Esophagus muscularis mucosa (tissue), 4 donors: ENCODE measurements around the gene ANXA4. TPM values are rescaled to one million over a fixed set of nuclear protein-coding genes. Genes with fewer than 3 reads are reported as not detected.
"Not testable (repeated sequence)": the region's sequence is repeated elsewhere in the genome, so short reads cannot be mapped to it uniquely, and the experiment has no call there.

ENCODE experiments used
- DNase-seq: peaks from one replicate; pipeline ENCODE4 v3.0.0-alpha.2; 2017; ENCODE audit errors: extremely low spot score
- H3K27ac ChIP-seq, 4 donors: fragments of 200-600 bp; sonication (generic); replicated peaks in 1 of 4; 1 replicate in 3 of 4; 2 replicates in 1 of 4; pipeline ENCODE4 v1.5.1; 2016 to 2019; ENCODE audit warnings: mild to moderate bottlenecking in 1 of 4
- H3K27me3 ChIP-seq, 4 donors: fragments of 200-600 bp; sonication (generic); one replicate each; pipeline versions ENCODE4 v1.5.1 to v1.6.0; 2016 to 2019
- H3K36me3 ChIP-seq, 4 donors: fragments of 200-600 bp; sonication (generic); one replicate each; pipeline ENCODE4 v1.5.1; 2016 to 2019
- H3K4me1 ChIP-seq, 4 donors: fragments of 200-600 bp; sonication (generic); one replicate each; pipeline ENCODE4 v1.5.1; 2016 to 2019
- H3K4me3 ChIP-seq, 4 donors: fragments of 200-600 bp; sonication (generic); 1 replicate in 2 of 4; 2 replicates in 2 of 4; pipeline ENCODE4 v1.5.1; 2016 to 2019; ENCODE audit warnings: mild to moderate bottlenecking in 4 of 4, moderate library complexity in 1 of 4
- H3K9me3 ChIP-seq, 4 donors: fragments of 200-600 bp; sonication (generic); 1 replicate in 3 of 4; 2 replicates in 1 of 4; pipeline ENCODE4 v1.5.1; 2016 to 2019
- EP300 ChIP-seq: sonication (generic); formaldehyde crosslinking; IDR thresholded peaks from one replicate; pipeline ENCODE4 v1.6.1; 2017; ENCODE audit warnings: antibody characterized with exemption
- POLR2A ChIP-seq: fragments of 450-650 bp; IDR thresholded peaks from one replicate; pipeline ENCODE4 v1.6.1; 2017; ENCODE audit warnings: antibody characterized with exemption, moderate library complexity, mild to moderate bottlenecking, low read depth
- POLR2AphosphoS5 ChIP-seq, 2 donors: sonication (generic); formaldehyde crosslinking; IDR thresholded peaks; one replicate each; pipeline ENCODE4 v1.6.1; 2017; ENCODE audit warnings: antibody characterized with exemption in 2 of 2
- WGBS: methylation state at CpG from one replicate; pipeline ENCODE4 v1.1.5; 2018; 5-methylcytosine and 5-hydroxymethylcytosine counted together
- intact Hi-C: fragments of 100-400 bp; cut with DNase I; formaldehyde crosslinking; loops from one replicate; pipeline ENCODE4 v1.15.1; 2023
- total RNA-seq, 4 donors: library from RNA; depleted of rRNA; stranded (reverse); fragments of >200 nt; gene quantifications; one replicate each; pipeline versions ENCODE4 v1.1.0 to v1.2.1, GENCODE V29; 2016
- TF ChIP-seq, protein P1 (sequence below), 3 experiments: fragments of 200-600 bp in 2 of 3; fragments of 450-650 bp in 1 of 3; sonication (generic) in 2 of 3; IDR thresholded peaks; one replicate each; pipeline ENCODE4 v1.5.1; 2017 to 2019; ENCODE audit warnings: antibody characterized with exemption in 3 of 3, mild to moderate bottlenecking in 2 of 3, moderate library complexity in 1 of 3

Gene ANXA4
- total RNA-seq, 4 donors from 2014 or later = 44.9 to 94.8 (median 58.5) TPM

DNA sequence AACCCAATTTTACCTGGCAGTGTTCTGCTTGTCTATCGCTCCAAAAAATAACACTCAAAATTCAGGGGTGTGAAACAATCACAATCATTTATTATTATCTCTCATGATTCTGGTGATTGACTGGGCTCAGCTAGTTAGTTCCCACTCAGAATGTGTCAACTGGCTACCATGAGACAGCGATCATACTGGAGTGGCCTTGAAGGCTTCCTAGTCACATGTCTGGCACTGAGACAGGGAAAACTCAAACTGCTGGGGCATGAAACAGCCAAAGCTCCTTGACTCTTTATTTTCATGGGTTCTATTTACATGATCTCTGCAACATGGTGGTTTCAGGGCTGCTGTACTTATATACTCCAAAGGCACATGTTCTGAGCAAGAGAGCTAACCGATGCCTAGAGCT, 6.2 kb upstream of the ANXA4 start:
- no peak for DNase-seq
- H3K4me1 ChIP-seq = peaks cover under 1 to 11% (median 6%) of the 10 kb centered on the region in 4 donors
- TF ChIP-seq EP300 = no peak
- no peak for TF ChIP-seq POLR2A
- no peak for TF ChIP-seq POLR2AphosphoS5 (IDR thresholded peaks at IDR 0.05)
- H3K36me3 ChIP-seq = no peaks in the 10 kb centered on the region
- no peaks in the 10 kb centered on the region for H3K9me3 ChIP-seq
- 97% methylated on average over 3 of the region's 3 CpGs for WGBS
- intact Hi-C loops = no loop called here
- H3K27me3 ChIP-seq = no peaks in the 10 kb centered on the region
- no peak overlapping the region for H3K4me3 ChIP-seq
- H3K27ac ChIP-seq = no peak overlapping the region

DNA sequence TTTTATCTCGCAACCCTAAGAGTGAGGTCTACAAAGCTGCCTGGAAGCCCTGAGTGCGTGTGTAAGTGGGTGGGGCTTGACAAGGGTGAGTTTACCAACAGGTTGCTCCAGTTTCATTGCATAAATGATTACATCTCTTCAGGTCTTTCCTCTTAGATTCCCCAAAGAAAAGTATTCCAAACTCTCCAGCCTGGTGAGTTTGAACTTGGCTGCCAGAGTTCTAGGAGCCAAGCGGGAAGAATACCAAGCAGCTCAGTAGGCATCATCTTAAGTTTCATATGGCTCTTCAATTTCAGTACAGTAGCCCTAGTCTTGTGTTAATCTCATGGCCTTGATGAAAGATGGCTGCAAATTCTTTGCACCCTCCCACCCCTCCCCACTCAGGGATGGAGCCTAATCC, 3.8 kb upstream of the ANXA4 start:
- H3K36me3 ChIP-seq, intact Hi-C loops, H3K9me3 ChIP-seq, DNase-seq, H3K4me3 ChIP-seq, H3K27ac ChIP-seq, H3K27me3 ChIP-seq: not testable (repeated sequence)
- 95% methylated on average over 3 of the region's 3 CpGs for WGBS
- H3K4me1 ChIP-seq = peaks cover 8 to 25% (median 17%) of the 10 kb centered on the region in 4 donors

DNA sequence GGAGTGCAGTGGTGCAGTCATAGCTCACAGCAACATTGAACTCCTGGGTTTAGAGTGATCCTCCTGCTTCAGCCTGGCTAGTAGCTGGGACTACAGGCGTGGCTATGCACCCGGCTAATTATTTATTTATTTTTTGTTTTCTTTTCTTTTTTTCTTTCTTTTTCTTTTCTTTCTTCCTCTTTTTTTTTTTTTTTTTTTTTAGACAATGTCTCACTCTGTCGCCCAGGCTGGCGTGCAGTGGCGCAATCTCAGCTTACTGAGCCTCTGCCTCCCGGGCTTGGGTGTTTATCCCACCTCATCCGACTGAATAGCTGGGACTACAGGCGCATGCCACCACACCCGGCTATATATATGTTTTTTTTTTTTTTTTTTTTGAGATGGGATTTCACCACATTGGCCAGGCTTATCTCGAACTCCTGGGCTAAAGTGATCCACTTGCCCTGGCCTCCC, 1.4 kb upstream of the ANXA4 start:
- intact Hi-C loops = loop anchor here (5.0 kb wide), 1 partner anchor 77 kb away; no protein-coding TSS in a partner anchor
- H3K4me1 ChIP-seq = peaks cover 10 to 40% (median 31%) of the 10 kb centered on the region in 4 donors
- H3K27me3 ChIP-seq = no peaks in the 10 kb centered on the region
- no peaks in the 10 kb centered on the region for H3K9me3 ChIP-seq
- no peaks in the 10 kb centered on the region for H3K36me3 ChIP-seq
- 59% methylated on average over 10 of the region's 10 CpGs for WGBS
- peak overlapping the region; percentile 80 to 96 (median 86) for H3K4me3 ChIP-seq
- H3K27ac ChIP-seq = peak overlapping the region; percentile 86 to 98 (median 90)
- TF ChIP-seq EP300 = no peak
- no peak for TF ChIP-seq POLR2A
- TF ChIP-seq, protein P1, sequence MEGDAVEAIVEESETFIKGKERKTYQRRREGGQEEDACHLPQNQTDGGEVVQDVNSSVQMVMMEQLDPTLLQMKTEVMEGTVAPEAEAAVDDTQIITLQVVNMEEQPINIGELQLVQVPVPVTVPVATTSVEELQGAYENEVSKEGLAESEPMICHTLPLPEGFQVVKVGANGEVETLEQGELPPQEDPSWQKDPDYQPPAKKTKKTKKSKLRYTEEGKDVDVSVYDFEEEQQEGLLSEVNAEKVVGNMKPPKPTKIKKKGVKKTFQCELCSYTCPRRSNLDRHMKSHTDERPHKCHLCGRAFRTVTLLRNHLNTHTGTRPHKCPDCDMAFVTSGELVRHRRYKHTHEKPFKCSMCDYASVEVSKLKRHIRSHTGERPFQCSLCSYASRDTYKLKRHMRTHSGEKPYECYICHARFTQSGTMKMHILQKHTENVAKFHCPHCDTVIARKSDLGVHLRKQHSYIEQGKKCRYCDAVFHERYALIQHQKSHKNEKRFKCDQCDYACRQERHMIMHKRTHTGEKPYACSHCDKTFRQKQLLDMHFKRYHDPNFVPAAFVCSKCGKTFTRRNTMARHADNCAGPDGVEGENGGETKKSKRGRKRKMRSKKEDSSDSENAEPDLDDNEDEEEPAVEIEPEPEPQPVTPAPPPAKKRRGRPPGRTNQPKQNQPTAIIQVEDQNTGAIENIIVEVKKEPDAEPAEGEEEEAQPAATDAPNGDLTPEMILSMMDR (IDR thresholded peaks at IDR 0.05) = no peak
- DNase-seq = no peak

DNA sequence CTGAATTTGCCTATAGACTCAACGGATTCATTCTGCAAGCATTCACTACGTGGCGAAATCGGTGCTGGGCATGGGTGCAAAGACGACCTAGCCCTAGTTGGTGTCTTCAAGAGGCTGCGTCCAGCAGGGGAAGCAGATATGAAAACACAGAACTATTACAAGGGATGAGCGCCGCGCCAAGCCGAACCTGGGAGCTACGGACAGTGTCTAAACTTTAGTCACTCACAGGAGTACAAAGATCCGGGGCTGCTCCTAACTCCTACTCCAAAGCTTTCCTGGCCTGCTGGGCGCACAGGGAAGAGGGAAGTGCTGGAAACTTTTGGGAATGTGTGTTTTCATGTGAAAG, 732 bp upstream of the ANXA4 start:
- H3K27me3 ChIP-seq = no peaks in the 10 kb centered on the region
- no peaks in the 10 kb centered on the region for H3K36me3 ChIP-seq
- H3K4me3 ChIP-seq = peak overlapping the region; percentile 80 to 96 (median 86)
- H3K4me1 ChIP-seq = peaks cover 10 to 40% (median 32%) of the 10 kb centered on the region in 4 donors
- WGBS = 3% methylated on average over 13 of the region's 13 CpGs
- H3K9me3 ChIP-seq = no peaks in the 10 kb centered on the region
- DNase-seq = peak; percentile 97
- intact Hi-C loops = loop anchor here (5.0 kb wide), 1 partner anchor 76 kb away; no protein-coding TSS in a partner anchor
- peak overlapping the region; percentile 86 to 98 (median 90) for H3K27ac ChIP-seq
- TF ChIP-seq, protein P1 (IDR thresholded peaks at IDR 0.05) = peak in 1 of 3 experiments; percentile 29
- TF ChIP-seq POLR2A (no peak), POLR2AphosphoS5 (IDR thresholded peaks at IDR 0.05) (peak in 1 of 2 donors; percentile 44)

DNA sequence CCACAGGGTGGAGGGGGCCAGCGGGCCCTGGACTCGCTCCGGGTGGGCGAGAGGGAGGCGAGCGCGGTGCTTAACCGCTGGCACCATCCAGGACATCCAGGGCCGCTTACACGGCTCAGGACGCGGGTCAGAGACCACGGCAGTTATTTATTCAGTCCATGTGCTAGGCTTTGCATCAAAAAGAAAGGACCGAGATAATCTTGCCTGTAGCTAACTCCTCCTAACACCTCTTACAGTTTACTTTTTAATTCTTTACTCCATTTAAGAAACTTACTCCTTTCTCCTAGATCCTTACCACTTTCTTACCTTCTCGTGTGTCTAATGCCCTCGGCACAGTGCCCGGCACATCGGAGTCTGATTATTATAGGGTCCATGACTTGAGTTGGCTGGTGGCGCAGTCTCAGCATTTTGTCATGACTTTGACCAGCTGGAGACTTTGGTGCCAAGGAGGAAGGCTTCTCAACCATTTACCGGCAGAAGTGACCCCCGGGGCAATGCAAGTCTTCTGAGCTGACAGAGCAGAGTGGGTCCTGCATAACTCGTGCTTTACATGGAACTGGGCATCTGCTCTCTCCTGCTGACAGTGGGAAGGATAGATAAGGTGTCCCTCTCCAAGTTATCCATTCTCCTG, 503 bp downstream of the ANXA4 start:
- no peaks in the 10 kb centered on the region for H3K9me3 ChIP-seq
- 17% methylated on average over 15 of the region's 22 CpGs for WGBS
- H3K4me3 ChIP-seq = peak overlapping the region; percentile 80 to 96 (median 86)
- H3K27me3 ChIP-seq = no peaks in the 10 kb centered on the region
- no peak for DNase-seq
- TF ChIP-seq EP300 (no peak), POLR2AphosphoS5 (IDR thresholded peaks at IDR 0.05) (no peak)
- TF ChIP-seq, protein P1 (IDR thresholded peaks at IDR 0.05) = no peak
- intact Hi-C loops = loop anchor here (5.0 kb wide), 1 partner anchor 75 kb away; no protein-coding TSS in a partner anchor
- H3K4me1 ChIP-seq = peaks cover 10 to 40% (median 32%) of the 10 kb centered on the region in 4 donors
- H3K36me3 ChIP-seq = no peaks in the 10 kb centered on the region
- H3K27ac ChIP-seq = peak overlapping the region; percentile 86 to 98 (median 90)
